Ammon's horn (tissue), 1 donor: ENCODE measurements around the gene RNF220.

ENCODE experiments used
- DNase-seq: peaks from one replicate; pipeline ENCODE4 v3.0.0-alpha.2; 2016; ENCODE audit warnings: low spot score

The RNF220 gene

DNA sequence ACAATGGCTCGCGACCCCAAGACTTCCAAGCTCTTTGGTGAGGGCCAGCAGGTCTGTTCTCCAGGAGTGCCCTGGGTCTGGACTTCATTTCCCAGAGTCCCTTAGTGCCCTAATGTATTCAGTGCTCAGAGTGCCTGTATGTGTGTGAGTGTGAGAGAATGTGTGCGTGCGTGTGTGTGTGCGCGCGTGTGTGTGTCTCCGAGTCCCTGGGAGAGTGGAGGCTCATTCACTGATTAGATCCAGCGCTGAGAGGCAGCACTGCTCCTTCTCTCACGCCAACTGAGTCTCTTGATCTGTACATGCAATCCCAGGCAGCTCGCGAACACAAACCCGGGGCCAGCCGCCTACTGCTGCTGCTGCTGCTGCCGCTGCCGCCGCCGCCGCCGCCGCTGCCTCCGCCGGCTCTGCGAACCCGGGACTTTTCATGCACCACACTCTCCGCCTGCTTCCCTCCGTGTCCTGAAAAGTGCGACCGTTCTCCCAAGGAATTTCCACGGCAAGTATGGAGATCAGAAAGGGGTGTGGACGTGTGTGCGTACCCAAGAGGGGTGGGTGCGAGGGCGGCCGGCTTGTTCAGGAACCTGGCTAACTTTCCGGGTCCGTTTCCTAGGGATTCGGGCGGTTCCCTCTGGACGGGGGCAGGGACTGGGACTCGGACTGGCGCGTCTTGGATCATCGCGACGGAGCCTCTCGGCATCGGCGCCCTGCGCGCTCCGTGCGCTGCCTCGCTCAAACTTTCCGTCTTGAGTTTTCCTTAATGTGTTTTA is at the start of gene RNF220:
Gene RNF220 (plus strand): TSS at position 225 of the 767 bp plus-strand sequence.
- DNase-seq: peak; percentile 98

DNA sequence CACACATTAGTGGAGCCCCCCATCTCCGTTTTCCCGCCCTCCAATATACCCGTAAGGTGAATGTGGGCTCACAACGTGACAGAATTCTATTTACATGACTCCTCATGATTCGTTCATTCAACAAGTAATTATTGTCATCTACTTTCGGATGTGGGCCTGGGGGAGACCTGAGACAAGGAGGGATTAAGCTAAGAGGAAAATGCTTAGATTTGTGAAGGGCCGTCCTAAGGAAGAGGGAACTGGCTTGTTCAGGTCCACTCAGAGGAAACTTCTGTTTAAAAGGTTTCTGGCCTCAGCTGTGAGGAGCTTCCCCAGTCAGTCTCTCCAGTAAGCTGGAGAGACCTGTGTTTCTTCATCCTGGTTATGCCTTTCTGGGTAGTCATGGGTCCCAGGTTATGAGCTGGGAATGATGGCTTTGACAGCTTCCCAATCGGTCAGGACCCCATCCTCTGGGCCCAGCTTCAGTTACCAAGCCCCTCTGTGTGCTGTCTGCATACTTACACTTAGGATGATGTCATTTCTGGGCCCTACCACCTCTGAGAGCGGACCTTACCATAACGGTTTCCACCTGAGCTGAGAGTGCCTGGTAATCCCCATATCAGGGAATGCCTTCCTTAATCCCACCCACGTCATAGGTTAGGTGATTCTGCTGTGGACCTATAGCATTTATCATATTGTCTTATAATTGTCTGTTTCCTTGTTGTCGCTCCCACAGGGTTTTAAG is 49.3 kb upstream of the RNF220 start:
- no peak for DNase-seq

DNA sequence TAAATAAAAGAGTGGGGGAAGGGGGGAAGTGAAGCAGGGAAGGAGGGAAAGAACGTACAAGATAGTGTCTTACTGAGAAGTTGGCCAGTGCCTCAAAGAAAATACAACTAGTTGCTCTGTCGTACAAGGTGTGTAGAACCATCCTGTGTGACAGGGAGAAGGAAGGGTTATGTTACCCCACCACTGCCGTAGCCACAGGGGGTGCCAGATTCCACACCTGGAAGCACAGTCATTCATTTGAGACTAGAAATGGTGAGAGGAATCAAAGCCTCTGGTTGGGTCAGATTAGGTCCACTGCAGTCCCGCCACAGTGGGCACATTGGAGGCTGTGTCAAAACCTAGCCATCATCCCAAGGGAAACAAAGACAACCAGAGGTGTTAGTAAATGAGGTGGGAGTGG is 47.3 kb upstream of the RNF220 start:
- no peak for DNase-seq

DNA sequence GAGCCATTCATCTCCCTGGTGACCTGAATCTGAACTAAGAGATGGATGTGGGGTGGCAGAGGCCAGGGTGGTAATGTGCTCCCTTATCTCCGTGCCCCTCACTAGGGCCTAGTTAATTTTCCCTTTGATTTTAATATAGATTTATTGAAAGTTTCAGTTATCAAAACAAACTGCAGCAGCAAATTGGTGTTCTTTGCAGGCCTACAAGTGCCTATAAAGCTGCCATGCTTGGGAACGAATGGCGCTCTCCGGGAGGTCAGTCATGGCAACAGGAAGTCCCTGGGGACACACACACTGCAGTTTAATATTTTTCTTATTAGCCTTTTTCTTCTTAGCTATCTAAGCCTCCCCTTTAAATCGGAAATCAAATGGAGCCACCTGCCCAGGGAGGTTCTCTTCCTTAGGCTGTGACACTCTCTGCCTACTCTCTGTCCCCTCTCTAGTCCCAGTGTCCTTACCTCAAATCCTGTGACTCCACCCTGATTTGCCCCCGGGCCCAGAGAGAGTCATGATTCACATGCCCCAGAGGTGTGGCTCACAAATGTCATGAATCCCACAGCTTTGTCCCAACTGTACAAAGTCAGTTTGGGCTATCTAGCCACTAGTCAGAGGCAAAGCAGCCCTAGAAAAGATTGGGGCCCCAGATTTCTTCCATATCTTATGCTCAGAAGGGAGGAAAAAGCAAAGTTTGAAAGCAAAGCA is 45.7 kb upstream of the RNF220 start:
- DNase-seq: no peak

DNA sequence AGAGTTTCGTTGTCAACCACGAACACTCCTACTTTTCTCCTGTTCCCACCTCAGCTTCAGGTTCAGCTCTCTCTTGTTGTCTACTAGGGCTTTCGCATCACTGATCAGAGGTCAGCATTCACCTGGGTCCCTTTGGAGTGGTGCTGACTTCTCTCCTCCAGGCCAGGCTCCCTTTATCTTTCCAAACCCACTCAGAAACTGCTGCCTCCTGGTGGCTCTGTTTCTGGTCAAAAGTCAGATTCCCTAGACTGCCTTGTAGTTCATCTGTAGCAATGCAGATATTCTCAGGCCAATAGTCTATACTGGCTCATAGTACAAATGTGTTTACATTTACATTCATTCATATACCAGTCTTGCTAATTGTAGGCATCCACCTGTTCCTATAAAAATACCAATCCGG is 43.6 kb upstream of the RNF220 start:
- no peak for DNase-seq

DNA sequence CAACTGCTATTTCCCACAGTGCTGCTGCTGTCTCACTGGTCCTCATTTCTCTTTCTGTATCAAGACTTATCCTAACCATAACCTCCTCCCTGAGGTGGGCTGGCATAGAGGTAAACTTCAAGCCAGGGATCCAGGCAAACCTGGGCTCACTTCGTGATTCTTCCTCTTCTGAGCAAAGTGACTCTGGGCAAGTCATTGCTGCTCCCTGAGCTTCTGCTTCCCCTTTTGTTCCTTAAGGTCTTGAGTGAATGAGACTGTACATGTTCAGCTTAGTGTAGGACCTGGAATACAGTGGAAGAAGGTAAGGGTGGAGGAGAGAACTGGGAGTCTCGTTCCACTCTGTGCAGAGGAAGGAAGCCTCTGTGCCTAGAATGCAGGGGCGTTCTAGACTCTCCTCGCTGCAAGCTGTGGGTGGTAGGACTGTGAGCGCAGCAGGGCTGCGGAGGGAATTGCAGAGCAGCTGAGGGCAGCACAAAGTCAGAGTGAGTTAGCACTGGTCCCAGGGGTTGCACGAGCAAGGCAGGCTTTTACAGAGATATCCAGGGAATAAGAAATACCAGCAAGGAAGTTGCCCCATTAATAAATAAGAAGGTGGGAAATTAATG is 38.6 kb upstream of the RNF220 start:
- no peak for DNase-seq

DNA sequence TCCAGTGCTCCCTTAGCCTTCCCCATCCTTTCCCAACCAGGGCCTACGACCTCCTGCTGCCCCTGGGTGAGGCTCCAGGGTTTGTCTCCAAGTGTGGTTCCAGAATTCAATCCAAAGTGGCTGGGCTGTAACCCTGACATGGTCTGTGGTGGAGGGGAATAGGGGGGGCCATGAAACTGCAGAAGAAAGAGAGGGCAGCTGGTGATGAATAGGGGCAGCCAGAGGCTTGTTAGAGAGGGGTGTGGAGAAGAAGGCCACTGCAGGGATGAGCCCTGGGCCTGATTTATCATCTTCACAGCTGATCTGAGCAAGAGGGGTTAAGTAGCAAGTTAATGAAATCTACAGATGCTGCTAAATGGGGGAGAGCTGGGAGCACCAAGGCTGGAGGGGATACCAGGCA is 37.1 kb upstream of the RNF220 start:
- DNase-seq: no peak

DNA sequence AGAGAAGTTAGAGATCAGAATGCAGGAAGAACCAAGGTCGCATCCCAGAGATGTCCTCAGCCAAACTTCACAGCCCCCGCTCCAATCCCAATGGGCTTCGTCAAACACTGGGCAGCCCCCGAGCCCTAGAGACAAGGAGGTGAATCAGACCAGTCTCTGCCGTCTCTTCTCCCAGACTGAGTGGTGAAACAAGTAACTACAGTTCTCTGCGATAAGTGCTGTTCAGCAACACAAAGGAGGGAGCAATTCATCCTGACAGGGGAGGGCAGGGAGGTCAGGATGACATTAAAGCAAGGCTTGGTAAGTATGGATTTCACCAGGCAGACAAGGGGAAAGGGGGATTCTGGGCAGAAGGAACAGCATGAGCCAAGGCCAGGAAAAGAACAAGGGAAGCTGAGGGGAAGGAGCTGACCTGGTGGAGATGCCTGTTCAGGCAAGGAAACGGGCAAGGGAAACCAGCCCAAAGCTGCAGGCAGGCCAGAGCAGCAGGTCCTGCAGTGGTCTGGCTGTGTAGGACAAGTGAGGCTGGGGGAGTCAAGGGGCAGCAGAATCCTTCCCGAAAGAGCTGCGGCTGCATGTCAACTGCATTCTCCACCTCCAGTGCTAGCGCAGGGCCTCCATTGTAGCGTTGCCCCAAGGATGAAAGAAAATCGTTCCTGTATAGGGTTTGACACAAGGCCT is 36.4 kb upstream of the RNF220 start:
- DNase-seq: no peak

DNA sequence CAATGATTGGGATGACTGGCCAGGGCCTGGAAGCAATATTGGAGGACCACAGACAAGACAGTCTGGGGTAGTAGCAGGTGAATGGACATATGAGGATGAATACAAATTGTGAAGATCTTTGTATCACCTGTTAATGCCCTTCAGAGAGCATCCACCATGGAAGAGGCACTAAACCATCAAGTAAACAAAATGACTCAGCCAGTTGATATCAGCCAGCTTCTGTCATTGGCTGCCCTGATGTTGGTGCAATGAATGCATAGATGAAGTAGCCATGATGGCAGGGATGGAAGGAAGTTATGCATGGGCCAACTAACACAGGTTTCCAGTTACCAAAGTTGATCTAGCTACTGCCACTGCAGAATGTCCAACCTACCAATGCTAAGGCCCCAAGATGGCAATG is 33.8 kb upstream of the RNF220 start:
- DNase-seq: no peak

DNA sequence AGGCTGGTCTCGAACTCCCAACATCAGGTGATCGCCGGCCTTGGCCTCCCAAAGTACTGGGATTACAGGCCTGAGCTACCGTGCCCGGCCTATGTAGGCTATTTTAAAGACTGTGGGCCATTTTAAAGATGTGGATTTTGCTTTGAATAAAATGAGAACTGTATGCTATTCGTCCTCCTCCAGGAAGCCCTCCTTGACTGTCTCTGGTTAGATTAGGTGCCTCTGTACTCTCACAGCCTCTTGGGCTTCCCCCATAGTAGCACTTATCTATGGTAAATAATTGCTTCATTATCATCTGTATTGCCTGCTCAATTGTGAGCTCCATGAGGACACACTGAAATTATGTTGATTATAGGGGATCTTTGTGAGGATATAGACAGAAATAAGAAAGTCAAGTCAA is 29.5 kb upstream of the RNF220 start:
- DNase-seq: no peak

DNA sequence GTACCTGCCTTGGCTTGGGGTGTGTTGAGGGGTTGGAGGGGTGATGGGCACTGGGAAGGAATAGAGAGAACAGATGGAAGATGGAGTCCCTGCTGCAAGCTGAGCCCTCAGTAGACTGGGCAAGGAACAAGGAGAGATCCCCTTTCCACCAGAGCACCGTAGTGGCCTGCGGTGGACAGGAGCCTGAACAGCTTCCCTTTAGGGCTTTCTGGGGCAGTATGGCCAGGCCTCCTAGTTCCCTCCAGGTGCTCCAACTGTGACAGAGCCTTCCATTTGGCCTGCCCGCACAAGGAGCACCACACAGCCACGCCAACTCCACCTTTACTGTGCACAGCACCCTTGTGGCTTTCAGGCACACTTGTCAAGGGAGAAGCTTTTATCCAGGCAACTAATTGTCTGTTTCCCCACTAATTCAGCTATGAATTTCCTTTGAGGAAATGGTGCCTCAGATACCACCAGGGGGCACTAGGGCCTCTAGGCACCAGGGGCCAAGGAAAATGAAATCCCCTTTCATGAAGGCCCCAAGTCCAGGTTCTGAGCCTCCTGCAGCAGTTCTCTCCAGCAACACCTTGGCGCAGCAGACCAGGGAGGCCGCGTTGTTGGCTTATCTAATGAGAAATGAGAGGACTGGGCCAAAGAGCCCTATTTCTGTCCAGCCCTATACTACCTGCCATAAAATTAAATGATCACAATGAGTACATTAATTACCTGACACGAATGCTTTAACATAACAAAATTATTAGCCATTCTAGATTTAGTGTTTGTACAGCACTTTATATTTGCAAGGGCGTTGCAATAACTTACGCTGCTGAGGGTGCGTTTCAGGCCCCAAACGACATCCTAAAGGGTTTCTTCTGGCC is 26.9 kb upstream of the RNF220 start:
- DNase-seq: peak; percentile 75

DNA sequence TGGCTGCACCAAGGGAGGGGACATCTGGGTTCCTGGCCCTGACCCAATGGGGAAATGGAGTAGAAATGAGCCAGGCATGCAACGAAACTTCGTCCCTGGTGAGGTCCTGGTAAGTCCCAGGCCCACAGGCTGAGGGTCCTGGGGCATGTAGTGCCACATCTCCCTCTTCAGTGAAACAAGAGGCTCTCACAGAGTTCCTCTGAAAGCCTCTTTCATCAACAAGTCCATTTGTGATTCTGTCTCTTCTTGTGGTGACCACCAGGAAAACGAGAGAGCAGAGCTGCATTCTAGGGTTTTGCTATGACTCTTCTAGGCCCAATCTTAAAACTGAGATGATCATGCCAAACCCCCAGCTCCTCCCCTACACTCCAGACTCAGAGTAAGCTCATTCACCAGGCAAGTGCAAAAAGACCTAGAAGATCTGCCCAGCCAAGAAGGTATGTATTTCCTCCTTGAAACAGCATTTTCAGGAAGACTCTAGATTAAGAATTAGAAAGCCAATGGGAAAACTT is 24.3 kb upstream of the RNF220 start:
- DNase-seq: peak; percentile 42

DNA sequence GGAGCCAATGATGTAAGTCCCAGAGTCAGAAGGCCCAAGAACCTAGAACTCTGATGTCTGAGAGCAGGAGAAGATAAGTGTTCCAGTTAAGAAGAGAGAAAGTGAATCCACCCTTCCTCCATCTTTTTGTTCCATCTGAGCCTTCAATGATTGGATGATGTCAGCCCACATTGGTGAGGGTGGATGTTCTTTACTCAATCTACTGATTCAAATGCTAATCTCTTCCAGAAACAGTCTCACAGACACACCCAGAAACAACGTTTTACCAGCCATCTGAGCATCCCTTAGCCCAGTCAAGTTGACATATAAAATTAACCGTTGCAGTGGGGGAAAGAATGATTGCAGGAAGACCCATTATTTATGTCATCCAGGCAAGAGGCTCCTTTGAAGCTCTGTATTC is 16.5 kb upstream of the RNF220 start:
- no peak for DNase-seq

DNA sequence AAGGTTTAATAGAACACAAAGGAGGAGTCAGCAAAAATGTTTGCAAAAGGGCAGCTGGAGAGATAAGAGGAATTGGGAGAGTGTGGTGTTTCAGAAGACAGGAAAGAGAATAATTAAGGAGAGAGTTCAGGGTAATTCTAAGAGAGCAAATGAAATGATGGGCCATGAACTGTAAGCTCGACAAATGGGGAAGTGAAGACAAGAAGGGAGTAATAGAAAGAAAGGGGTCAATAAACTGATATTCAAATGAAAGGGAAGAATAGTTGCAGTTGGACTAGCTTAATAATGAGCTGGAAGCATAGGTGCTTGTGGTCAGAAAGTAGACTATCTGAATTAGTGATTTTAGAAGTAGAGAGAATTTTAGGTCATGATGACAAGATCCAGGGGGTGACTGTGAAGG is 15.6 kb upstream of the RNF220 start:
- no peak for DNase-seq

DNA sequence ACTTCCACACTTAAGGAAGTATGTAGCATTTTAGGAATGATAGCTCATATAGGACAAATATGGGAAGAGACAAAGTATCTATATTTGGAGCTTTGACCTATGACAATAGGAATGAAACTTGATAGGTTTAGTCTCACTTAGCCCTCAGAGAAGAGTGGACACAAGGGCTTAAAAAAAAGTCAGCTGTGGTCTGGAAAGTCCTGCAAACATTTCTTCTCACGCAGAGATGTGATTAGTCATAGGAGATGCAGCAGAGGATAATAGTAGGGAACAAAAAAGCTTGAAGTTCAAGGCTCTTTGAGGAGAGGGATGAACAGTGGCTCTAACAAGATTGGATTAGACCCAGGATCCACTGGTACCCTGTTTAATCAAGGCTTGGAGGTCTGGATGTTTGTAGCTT is 14.8 kb upstream of the RNF220 start:
- DNase-seq: no peak

DNA sequence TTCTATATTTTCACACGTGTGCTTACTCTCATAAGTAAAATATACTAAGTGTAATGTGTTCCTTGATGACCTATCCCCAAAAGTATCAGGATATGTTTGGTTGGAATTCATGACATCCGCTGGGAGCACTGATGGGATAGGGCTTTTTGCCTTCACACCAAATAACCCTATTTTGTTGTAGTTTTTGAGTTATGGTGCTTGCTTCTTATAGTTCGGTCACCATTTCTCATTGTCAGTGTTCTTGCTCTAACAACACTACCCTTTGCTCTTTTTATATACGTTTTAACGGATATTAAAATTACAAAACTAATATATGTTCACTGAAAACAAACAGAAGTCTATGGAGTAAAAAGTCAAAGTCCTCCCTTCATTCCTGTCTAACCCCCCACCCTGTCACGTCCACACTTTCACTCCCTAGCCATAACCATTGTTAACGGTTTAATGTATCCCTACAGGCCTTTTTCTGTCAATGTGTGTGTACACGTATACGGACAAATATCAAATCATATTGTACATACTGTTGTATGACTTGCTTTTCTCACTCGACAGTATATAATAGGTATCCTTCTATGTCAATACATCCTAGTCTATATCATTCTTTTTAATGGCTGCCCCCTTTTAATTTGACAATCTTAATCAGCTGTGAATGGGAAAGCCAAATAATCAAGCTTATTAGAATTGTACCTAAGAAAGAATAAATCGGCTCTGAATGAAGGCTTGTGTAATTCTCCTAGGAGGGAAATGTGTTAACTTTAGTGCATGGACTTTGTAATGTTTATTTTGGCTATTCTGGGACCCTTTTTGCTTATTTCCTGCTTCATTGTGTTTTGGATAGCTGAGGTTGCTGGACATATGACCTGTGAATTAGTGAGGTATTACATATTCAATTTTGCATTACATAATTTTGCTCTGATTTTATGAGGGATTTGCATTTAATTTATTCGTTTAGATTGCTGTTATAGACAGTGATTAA is 3.5 kb upstream of the RNF220 start:
- DNase-seq: no peak

DNA sequence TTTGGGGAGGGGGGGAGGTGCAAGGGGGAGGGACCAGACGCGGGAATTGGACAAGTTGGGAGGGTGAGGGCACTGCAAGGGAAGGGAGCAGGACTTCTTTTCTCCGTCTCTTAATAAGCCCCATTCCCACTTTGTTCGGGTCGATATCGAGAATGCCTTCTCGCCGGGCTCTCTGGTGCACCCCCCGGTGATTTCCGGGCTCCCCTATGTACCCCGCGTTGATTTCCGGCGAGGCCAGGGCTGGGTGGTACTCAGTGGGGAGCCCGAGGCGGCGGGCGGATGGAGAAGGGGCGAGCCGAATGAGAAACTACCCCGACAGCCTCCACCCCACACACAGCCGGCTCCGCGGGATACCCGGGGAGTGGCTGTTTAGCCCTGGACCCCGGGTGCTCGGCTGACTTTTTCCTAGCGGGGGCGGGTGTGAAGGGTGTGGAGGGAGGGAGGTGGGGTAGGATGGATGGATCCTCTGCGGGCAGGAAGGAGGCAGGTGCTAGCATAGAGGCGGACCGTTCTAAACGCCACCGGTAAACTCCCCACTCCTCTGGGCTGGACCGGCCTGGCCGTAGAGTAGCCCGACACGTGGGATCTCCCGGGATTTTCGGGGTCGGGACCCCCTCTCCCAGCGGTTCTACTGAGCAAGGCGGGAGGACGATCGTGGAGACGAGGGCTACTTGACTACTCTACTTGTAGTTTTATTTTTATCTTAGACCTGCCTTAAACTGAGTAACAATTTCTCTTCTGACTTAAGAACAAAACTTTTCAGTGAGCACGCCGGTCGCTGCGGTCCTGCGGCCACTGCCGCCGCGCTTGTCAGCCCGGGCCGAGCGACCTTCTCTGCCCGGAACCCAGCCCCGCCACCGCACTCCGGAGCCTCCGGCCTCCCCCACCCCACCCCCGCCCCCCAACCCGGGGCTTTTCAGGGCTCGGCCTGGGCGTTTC is 1.0 kb downstream of the RNF220 start:
- DNase-seq: no peak

DNA sequence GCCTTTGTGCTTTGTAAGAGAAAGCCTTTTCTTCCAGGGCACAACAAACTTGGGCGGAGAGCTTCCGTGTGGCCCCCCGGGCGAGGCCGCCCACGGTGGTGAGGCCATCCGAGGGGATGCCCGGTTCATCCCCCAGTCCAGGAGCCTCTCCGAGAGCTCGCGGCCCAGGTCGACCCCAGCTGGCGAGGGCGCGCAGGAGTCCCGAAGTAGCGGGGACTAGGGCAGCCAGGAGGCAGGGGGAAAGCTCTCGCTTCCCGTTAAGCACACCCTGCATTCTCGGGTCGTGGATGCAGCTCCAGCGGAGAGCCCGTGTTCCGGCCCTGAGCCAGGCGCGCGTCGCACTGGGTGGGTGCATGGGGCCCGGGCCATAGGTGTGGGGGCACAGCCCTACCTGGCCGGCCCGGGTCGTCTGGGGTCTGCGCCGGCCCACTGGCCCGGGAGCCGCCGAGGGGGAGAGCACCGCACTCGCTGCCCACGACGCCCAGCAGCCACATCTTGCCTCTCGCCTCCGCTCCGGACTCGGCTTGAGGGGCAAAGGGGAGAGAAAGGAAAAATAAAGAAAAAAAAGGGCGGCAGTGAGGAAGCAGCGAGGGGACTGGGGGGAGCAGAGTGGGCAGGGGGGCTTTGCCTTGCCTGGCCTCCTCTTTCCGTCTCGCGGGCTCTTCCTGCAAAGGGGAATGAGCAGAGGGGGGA is 1.8 kb downstream of the RNF220 start:
- no peak for DNase-seq
